ENCODE measurements around the gene EHD1. TPM values are rescaled to one million over a fixed set of nuclear protein-coding genes. Genes with fewer than 3 reads are reported as not detected.

Gene EHD1
- total and polyA plus RNA-seq, 9 of the 15 experiments (the other 6 are each of a cell fraction or from before 2014, with no cell fraction given): 0.46 to 65.0 (median 16.4) TPM

DNA sequence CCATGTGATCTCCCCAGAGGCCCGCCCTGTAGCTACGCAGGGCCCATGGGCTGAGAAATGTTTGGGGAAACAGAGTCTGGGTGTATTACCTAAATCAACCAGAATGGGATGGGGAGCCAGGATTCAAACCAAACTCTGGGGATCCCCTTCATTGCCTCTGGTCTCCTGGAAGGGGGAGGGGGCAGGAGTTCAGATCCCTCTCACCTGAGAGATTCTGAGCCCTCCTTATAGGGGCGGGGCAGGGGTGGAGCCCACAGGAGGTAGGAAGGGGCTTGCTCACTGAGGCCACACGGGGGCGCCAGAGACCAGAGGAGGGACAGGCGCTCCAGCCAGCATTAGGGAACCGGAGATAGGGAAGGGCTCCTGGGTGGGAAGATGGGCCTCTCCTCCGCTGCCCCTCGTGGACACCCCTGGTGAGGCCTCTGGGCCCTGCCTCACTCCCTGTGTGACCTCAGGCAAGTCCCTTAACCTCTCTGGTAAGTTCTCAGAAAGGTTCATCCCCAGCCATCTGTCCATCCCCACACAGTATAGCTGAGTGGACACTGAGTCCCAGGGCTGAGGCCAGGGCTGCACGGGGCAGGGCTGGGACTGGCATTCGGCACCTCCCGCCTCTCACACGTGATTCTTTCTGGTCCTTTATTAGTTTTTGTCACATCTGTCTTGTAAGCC lies 31.3 kb downstream of the EHD1 start (continued):
- TF ChIP-seq, protein P1, sequence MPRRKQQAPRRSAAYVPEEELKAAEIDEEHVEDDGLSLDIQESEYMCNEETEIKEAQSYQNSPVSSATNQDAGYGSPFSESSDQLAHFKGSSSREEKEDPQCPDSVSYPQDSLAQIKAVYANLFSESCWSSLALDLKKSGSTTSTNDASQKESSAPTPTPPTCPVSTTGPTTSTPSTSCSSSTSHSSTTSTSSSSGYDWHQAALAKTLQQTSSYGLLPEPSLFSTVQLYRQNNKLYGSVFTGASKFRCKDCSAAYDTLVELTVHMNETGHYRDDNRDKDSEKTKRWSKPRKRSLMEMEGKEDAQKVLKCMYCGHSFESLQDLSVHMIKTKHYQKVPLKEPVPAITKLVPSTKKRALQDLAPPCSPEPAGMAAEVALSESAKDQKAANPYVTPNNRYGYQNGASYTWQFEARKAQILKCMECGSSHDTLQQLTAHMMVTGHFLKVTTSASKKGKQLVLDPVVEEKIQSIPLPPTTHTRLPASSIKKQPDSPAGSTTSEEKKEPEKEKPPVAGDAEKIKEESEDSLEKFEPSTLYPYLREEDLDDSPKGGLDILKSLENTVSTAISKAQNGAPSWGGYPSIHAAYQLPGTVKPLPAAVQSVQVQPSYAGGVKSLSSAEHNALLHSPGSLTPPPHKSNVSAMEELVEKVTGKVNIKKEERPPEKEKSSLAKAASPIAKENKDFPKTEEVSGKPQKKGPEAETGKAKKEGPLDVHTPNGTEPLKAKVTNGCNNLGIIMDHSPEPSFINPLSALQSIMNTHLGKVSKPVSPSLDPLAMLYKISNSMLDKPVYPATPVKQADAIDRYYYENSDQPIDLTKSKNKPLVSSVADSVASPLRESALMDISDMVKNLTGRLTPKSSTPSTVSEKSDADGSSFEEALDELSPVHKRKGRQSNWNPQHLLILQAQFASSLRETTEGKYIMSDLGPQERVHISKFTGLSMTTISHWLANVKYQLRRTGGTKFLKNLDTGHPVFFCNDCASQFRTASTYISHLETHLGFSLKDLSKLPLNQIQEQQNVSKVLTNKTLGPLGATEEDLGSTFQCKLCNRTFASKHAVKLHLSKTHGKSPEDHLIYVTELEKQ (CRISPR knock-in tag; IDR thresholded peaks at IDR 0.05): no peak
- TF ChIP-seq MTA2 (IDR thresholded peaks at IDR 0.05; ENCODE audit: low read depth) (no peak), ZNF384 (IDR thresholded peaks at IDR 0.05; ENCODE audit: low read depth, low read length) (no peak), HMG20A (CRISPR knock-in tag; conservative IDR thresholded peaks at IDR 0.05) (no peak), GTF2A2 (tag; IDR thresholded peaks at IDR 0.05) (no peak), KDM1A (IDR thresholded peaks at IDR 0.05) (peak; percentile 54 to 85; a peak in 3 of 4 replicates), MYC (IDR thresholded peaks at IDR 0.05; ENCODE audit: low read depth, low read length) (peak; percentile 70), MYC (CRISPR knock-in tag; IDR thresholded peaks at IDR 0.05; ENCODE audit: borderline replicate concordance, low read depth) (no peak), ZNF280B (CRISPR knock-in tag; IDR thresholded peaks at IDR 0.05) (no peak), HNRNPL (IDR thresholded peaks at IDR 0.05; ENCODE audit: low read depth, low read length) (0 out of 2 replicates have a peak, but pooled peaks have one; percentile 50), SIX5 (IDR thresholded peaks at IDR 0.05; ENCODE audit: borderline replicate concordance in 1 of 2, insufficient read depth in 1 of 2, low read depth in 1 of 2, low read length in 2 of 2) (no peak), WHSC1 (IDR thresholded peaks at IDR 0.05; ENCODE audit: low read length) (no peak), SREBF1 (IDR thresholded peaks at IDR 0.05; ENCODE audit: borderline replicate concordance, low read depth, low read length) (no peak), BCOR (IDR thresholded peaks at IDR 0.05) (peak; percentile 96), OTX1 (CRISPR knock-in tag; IDR thresholded peaks at IDR 0.05) (peak; percentile 8; the same call in 1 of the 2 replicates), IRF2 (CRISPR knock-in tag; IDR thresholded peaks at IDR 0.05) (no peak), GATAD2B (IDR thresholded peaks at IDR 0.05; ENCODE audit: borderline replicate concordance) (peak; percentile 56; the same call in 1 of the 2 replicates), ZNF232 (CRISPR knock-in tag; IDR thresholded peaks at IDR 0.05) (no peak), HCFC1 (IDR thresholded peaks at IDR 0.05; ENCODE audit: low read depth, low read length) (peak; percentile 39)
- TF ChIP-seq, protein P2, sequence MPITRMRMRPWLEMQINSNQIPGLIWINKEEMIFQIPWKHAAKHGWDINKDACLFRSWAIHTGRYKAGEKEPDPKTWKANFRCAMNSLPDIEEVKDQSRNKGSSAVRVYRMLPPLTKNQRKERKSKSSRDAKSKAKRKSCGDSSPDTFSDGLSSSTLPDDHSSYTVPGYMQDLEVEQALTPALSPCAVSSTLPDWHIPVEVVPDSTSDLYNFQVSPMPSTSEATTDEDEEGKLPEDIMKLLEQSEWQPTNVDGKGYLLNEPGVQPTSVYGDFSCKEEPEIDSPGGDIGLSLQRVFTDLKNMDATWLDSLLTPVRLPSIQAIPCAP (CRISPR knock-in tag; IDR thresholded peaks at IDR 0.05; ENCODE audit: borderline replicate concordance): no peak
- TF ChIP-seq, protein P3, sequence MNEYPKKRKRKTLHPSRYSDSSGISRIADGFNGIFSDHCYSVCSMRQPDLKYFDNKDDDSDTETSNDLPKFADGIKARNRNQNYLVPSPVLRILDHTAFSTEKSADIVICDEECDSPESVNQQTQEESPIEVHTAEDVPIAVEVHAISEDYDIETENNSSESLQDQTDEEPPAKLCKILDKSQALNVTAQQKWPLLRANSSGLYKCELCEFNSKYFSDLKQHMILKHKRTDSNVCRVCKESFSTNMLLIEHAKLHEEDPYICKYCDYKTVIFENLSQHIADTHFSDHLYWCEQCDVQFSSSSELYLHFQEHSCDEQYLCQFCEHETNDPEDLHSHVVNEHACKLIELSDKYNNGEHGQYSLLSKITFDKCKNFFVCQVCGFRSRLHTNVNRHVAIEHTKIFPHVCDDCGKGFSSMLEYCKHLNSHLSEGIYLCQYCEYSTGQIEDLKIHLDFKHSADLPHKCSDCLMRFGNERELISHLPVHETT (CRISPR knock-in tag; conservative IDR thresholded peaks at IDR 0.05 in 1 of 2, IDR thresholded peaks at IDR 0.05 in 1 of 2): 0 out of 4 replicates have a peak, but pooled peaks of 1 of the 2 experiments have one; percentile 23

All from K562 (cell line).